K562 (cell line): ENCODE measurements around the gene TMEM30A. TPM values are rescaled to one million over a fixed set of nuclear protein-coding genes. Genes with fewer than 3 reads are reported as not detected.

Experiments used
- ATAC-seq: fragments of 200-7000 bp; cut with Tn5 transposase; 3 replicates; pipeline ENCODE4 v1.9.1; 2020; ENCODE audit warnings: moderate library complexity
- BruUV-seq: library from RNA; stranded (reverse); fragments of 400-500 nt; replicated peaks from 2 replicates; lab custom pipeline; 2021; lab: Mats Ljungman, UMichigan
- CTCF ChIA-PET: fragments of 300-600 bp; formaldehyde crosslinking; extraction: SDS; loops from one replicate; lab custom pipeline; 2021; ENCODE audit warnings: low intra/inter-chr PET ratio; lab: Yijun Ruan, JAX
- POLR2A ChIA-PET: fragments of 300-600, 350-650 bp; sonication (Branson Sonifier 250); formaldehyde crosslinking; extraction: SDS; loops from one replicate; lab custom pipeline; 2021; ENCODE audit warnings: antibody characterized with exemption, inconsistent platforms; lab: Yijun Ruan, JAX
- DNase-seq, 4 experiments: peaks; one replicate each; pipeline versions ENCODE4 v3.0.0 to v3.0.0-alpha.2; 2011 to 2018; ENCODE audit warnings: low spot score in 3 of 4, mixed read lengths in 3 of 4; ENCODE audit errors: extremely low read depth in 1 of 4
- FAIRE-seq: peaks from 2 replicates; lab custom pipeline; 2011; peaks lifted over from hg19 to GRCh38; lab: Jason Lieb, UNC
- H2AFZ ChIP-seq: 2 replicates; pipeline ENCODE4 v1.6.0; 2011; ENCODE audit warnings: low read depth, low read length, control low read depth, inconsistent platforms
- H3K27ac ChIP-seq: fragments of 200-600 bp; 3 replicates; pipeline ENCODE4 v1.8.0; 2011; ENCODE audit warnings: low read depth, mild to moderate bottlenecking, control low read depth, inconsistent platforms, low read length, moderate library complexity, mixed read lengths; ENCODE audit errors: extremely low read depth
- H3K27me3 ChIP-seq, 2 experiments: fragments of 300-600 bp in 1 of 2; 2 replicates in 1 of 2; 3 replicates in 1 of 2; pipeline versions ENCODE4 v1.6.0 to v1.8.0; 2011; ENCODE audit warnings: inconsistent platforms in 2 of 2, low read length in 2 of 2, mild to moderate bottlenecking in 1 of 2, mixed read lengths in 1 of 2, moderate library complexity in 1 of 2; ENCODE audit not compliant: control insufficient read depth in 2 of 2, insufficient read depth in 2 of 2
- H3K36me3 ChIP-seq: fragments of 300-600 bp; 3 replicates; pipeline ENCODE4 v1.8.0; 2011; ENCODE audit warnings: mild to moderate bottlenecking, low read length, inconsistent platforms; ENCODE audit not compliant: control insufficient read depth, insufficient read depth
- H3K4me1 ChIP-seq, 2 experiments: fragments of 200-600 bp in 1 of 2; replicated peaks in 1 of 2; 2 replicates in 1 of 2; 3 replicates in 1 of 2; pipeline versions ENCODE4 v1.5.1 to v1.8.0; 2011; ENCODE audit warnings: inconsistent platforms in 2 of 2, low read length in 2 of 2, mild to moderate bottlenecking in 1 of 2, mixed read lengths in 1 of 2, moderate library complexity in 1 of 2; ENCODE audit not compliant: control insufficient read depth in 2 of 2, insufficient read depth in 2 of 2
- H3K4me2 ChIP-seq: 2 replicates; pipeline ENCODE4 v1.6.1; 2011; ENCODE audit warnings: low read length, control low read depth, inconsistent platforms, mixed read lengths; ENCODE audit not compliant: insufficient read depth
- H3K4me3 ChIP-seq: fragments of 200-600 bp; sonication (generic), shearing (Covaris generic); 2 replicates; pipeline ENCODE4 v1.5.1; 2016; ENCODE audit warnings: control low read depth, inconsistent platforms
- H3K79me2 ChIP-seq: fragments of 200-600 bp; 3 replicates; pipeline ENCODE4 v1.8.0; 2011; ENCODE audit warnings: low read length, inconsistent platforms; ENCODE audit not compliant: control insufficient read depth, insufficient read depth
- H3K9ac ChIP-seq, 2 experiments: 2 replicates each; pipeline versions ENCODE4 v1.6.0 to v1.6.1; 2011; ENCODE audit warnings: low read depth in 2 of 2, low read length in 2 of 2, control low read depth in 1 of 2, inconsistent platforms in 1 of 2, mild to moderate bottlenecking in 1 of 2, mixed read lengths in 1 of 2; ENCODE audit not compliant: insufficient read depth in 1 of 2
- H3K9me1 ChIP-seq: one replicate; pipeline ENCODE4 v1.6.0; 2011; ENCODE audit warnings: inconsistent platforms, mild to moderate bottlenecking, low read length, moderate library complexity; ENCODE audit not compliant: control insufficient read depth, insufficient read depth
- H3K9me3 ChIP-seq: replicated peaks from 2 replicates; pipeline ENCODE4 v1.5.1; 2011; ENCODE audit warnings: low read depth, low read length, inconsistent platforms; ENCODE audit not compliant: control insufficient read depth, insufficient read depth
- H4K20me1 ChIP-seq: replicated peaks from 2 replicates; pipeline ENCODE4 v1.6.1; 2011; ENCODE audit warnings: low read length, inconsistent platforms, mixed read lengths; ENCODE audit not compliant: control insufficient read depth, insufficient read depth
- FOXK2 ChIP-seq, 2 experiments: fragments of 450-650 bp; IDR thresholded peaks in 1 of 2; conservative IDR thresholded peaks in 1 of 2; 2 replicates each; pipeline ENCODE4 v1.6.1; 2016; ENCODE audit warnings: low read depth in 2 of 2, mild to moderate bottlenecking in 1 of 2
- SIX5 ChIP-seq, 2 experiments: IDR thresholded peaks; 2 replicates each; pipeline ENCODE4 v1.6.1; 2011; ENCODE audit warnings: low read length in 2 of 2, borderline replicate concordance in 1 of 2, low read depth in 1 of 2, mild to moderate bottlenecking in 1 of 2, moderate library complexity in 1 of 2; ENCODE audit not compliant: insufficient read depth in 1 of 2
- SMAD1 ChIP-seq: fragments of 150-350 bp; IDR thresholded peaks from 2 replicates; pipeline ENCODE4 v1.6.1; 2014; ENCODE audit warnings: low read length, low read depth; ENCODE audit not compliant: partially characterized antibody
- TBL1XR1 ChIP-seq, 2 experiments: IDR thresholded peaks; 2 replicates each; pipeline ENCODE4 v1.6.1; 2012; ENCODE audit warnings: improper control_type of control experiment in 2 of 2, low read length in 2 of 2, mild to moderate bottlenecking in 1 of 2
- TCF7L2 ChIP-seq: fragments of 150-350 bp; IDR thresholded peaks from 2 replicates; pipeline ENCODE4 v1.6.1; 2016; ENCODE audit warnings: low read depth, mild to moderate bottlenecking, low read length, moderate library complexity
- ZNF263 ChIP-seq: sonication (generic); formaldehyde crosslinking; IDR thresholded peaks from 2 replicates; pipeline ENCODE4 v1.8.0; 2022; ENCODE audit warnings: mild to moderate bottlenecking, missing genetic modification reagents, borderline replicate concordance
- ZNF584 ChIP-seq: fragments of 200-800 bp; sonication (Bioruptor generic); IDR thresholded peaks from 2 replicates; pipeline ENCODE4 v1.6.1; 2016; ENCODE audit warnings: low read depth, mild to moderate bottlenecking, missing genetic modification characterization, missing compliant biosample characterization
- WGBS: fragments of 100-300 bp; shearing (Covaris generic); methylation state at CpG from one replicate; pipeline ENCODE4 v1.1.6; 2016; ENCODE audit warnings: low coverage, mixed read lengths; ENCODE audit not compliant: insufficient coverage; ENCODE audit errors: missing lambda C conversion rate; 5-methylcytosine and 5-hydroxymethylcytosine counted together
- in situ Hi-C: fragments of 300-500 bp; cut with MboI; formaldehyde crosslinking; loops from 4 replicates; pipeline ENCODE4 v1.15.0; 2018; ENCODE audit warnings: inconsistent platforms, mixed read lengths
- intact Hi-C: fragments of 100-400 bp; cut with micrococcal nuclease; formaldehyde crosslinking; loops from 2 replicates; pipeline ENCODE4 v1.14.2; 2022
- polyA plus RNA-seq, 8 experiments: library from polyadenylated mRNA; depleted of rRNA in 4 of 8; stranded (reverse) in 5 of 8; unstranded in 3 of 8; fragments of >200 nt; fragmentation: Nextera tagmentation in 2 of 8; fragmentation: Illumina TruSeq in 1 of 8; extraction: Ambion mirVana in 2 of 8; extraction: Trizol in 1 of 8; gene quantifications; 2 replicates each; pipeline versions ENCODE4 v1.2.1 to v1.2.3, GENCODE V29; 2011 to 2014; ENCODE audit warnings: inconsistent platforms in 1 of 8, missing spikeins in 1 of 8
- total RNA-seq, 7 experiments: library from RNA; depleted of rRNA in 6 of 7; stranded (reverse); fragments of >200 nt in 6 of 7; fragmentation: Illumina TruSeq in 2 of 7; extraction: Trizol in 2 of 7; gene quantifications; 2 replicates each; pipeline versions ENCODE4 v1.2.1 to v1.2.3, GENCODE V29; 2011 to 2021; ENCODE audit warnings: low replicate concordance in 1 of 7
- TF ChIP-seq, protein P1 (sequence below): sonication (generic); formaldehyde crosslinking; IDR thresholded peaks from 2 replicates; pipeline ENCODE4 v1.5.0; 2020; ENCODE audit warnings: missing genetic modification reagents

Gene TMEM30A
- total and polyA plus RNA-seq, 9 of the 15 experiments (the other 6 are each of a cell fraction or from before 2014, with no cell fraction given) = 6.5 to 31.2 (median 16.3) TPM

DNA sequence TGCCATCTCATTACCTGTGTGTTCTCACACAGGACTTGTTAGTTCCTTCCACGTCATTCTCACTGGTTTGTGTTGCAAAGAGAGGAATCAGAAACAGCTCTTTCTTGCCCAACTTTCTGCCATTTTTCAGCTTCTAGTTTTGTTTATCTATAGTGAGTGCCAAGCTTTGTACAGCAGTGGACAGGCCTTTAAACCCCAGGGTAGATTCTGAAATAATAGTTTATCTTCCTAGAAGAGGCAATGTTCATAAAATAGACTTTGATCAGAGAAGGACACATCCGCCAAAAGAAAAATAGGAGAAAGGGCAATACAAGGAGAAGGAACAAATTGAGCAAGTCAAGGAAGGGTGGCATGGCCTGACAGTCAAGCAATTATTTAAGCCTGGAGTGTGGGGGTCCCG, 17.7 kb upstream of the TMEM30A start:
- BruUV-seq = no TSS peak
- Histone ChIP-seq H3K27me3 (peaks cover 0 to 2% of the 10 kb centered on the region in 2 experiments; a peak in 2 of 5 replicates), H3K4me3 (no peak overlapping the region), H2AFZ (no peak overlapping the region), H3K4me1 (no peaks in the 10 kb centered on the region), H3K79me2 (no peaks in the 10 kb centered on the region), H3K27ac (no peak overlapping the region), H4K20me1 (no peaks in the 10 kb centered on the region), H3K36me3 (no peaks in the 10 kb centered on the region), H3K9me1 (no peaks in the 10 kb centered on the region), H3K4me2 (no peak overlapping the region), H3K9ac (no peak overlapping the region), H3K9me3 (no peaks in the 10 kb centered on the region)
- ChIA-PET CTCF (interaction anchor here (0.6 kb wide), 1 partner anchor 668 kb away, joined by 3 read pairs; no protein-coding TSS in a partner anchor), POLR2A (interaction anchor here (1.4 kb wide), 1 partner anchor 24 kb away, joined by 3 read pairs; no protein-coding TSS in a partner anchor)
- FAIRE-seq (no peak), DNase-seq (no peak), ATAC-seq (no peak)
- 4% methylated on average over 3 of the region's 3 CpGs for WGBS
- TF ChIP-seq SMAD1 (no peak), SIX5 (IDR thresholded peaks at IDR 0.05; ENCODE audit: borderline replicate concordance in 1 of 2, insufficient read depth in 1 of 2, low read depth in 1 of 2, low read length in 2 of 2) (no peak), ZNF584 (CRISPR knock-in tag) (no peak), TBL1XR1 (IDR thresholded peaks at IDR 0.05; ENCODE audit: low read length in 2 of 2) (no peak), ZNF263 (CRISPR knock-in tag) (no peak), TCF7L2 (no peak), FOXK2 (conservative IDR thresholded peaks at IDR 0.05 in 1 of 2, IDR thresholded peaks at IDR 0.05 in 1 of 2; ENCODE audit: low read depth in 2 of 2) (no peak)
- TF ChIP-seq, protein P1, sequence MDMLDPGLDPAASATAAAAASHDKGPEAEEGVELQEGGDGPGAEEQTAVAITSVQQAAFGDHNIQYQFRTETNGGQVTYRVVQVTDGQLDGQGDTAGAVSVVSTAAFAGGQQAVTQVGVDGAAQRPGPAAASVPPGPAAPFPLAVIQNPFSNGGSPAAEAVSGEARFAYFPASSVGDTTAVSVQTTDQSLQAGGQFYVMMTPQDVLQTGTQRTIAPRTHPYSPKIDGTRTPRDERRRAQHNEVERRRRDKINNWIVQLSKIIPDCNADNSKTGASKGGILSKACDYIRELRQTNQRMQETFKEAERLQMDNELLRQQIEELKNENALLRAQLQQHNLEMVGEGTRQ (CRISPR knock-in tag) = no peak
- intact Hi-C loops = no loop called here
- in situ Hi-C loops = no loop called here
